ENCODE data around the gene RALGPS1.
A peak's percentile ranks its signal among the peaks of the same experiment; 100 is the strongest.

RALGPS1 gene

DNA sequence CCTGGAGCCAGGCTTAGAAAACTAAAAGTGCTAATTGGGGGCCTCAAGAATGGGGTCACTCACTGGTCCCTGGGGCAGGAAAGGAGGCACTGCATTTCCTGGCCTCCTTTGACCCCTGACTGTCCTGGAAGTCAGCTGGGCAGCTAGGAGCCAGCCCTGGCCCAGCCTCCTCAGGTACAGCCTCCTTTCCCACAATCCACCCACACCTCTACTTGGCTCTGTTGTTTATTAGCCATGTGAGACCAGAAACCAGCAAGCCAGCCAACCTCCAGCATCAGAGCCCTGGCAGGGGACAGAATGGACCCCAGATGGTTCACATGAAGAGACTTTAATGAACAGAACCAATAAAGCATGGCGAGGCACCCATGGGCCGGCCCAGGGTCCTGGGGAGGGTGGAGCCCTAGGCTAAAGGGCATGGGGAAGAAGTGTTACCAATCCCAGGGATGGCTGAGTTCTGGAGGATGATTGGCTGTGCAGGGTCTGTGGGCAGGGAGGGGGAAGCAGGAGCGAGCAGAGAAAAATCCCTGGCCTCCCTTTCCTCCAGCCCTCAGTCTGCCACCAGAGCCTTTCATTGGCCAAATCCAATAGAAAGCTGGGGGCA, 263.2 kb downstream of the RALGPS1 start:
- Histone ChIP-seq H3K27me3 (ENCODE audit: control insufficient read depth, insufficient read depth, low read length) (no peaks in the 10 kb centered on the region), H3K27ac (ENCODE audit: low read depth, low read length) (no peak overlapping the region), H3K9ac (ENCODE audit: low read length) (no peak overlapping the region), H3K36me3 (ENCODE audit: control insufficient read depth, insufficient read depth, low read length) (no peaks in the 10 kb centered on the region), H3K4me1 (ENCODE audit: control insufficient read depth, insufficient read depth, low read length) (peaks cover 3% of the 10 kb centered on the region), H3K4me3 (ENCODE audit: low read length) (no peak overlapping the region)

DNA sequence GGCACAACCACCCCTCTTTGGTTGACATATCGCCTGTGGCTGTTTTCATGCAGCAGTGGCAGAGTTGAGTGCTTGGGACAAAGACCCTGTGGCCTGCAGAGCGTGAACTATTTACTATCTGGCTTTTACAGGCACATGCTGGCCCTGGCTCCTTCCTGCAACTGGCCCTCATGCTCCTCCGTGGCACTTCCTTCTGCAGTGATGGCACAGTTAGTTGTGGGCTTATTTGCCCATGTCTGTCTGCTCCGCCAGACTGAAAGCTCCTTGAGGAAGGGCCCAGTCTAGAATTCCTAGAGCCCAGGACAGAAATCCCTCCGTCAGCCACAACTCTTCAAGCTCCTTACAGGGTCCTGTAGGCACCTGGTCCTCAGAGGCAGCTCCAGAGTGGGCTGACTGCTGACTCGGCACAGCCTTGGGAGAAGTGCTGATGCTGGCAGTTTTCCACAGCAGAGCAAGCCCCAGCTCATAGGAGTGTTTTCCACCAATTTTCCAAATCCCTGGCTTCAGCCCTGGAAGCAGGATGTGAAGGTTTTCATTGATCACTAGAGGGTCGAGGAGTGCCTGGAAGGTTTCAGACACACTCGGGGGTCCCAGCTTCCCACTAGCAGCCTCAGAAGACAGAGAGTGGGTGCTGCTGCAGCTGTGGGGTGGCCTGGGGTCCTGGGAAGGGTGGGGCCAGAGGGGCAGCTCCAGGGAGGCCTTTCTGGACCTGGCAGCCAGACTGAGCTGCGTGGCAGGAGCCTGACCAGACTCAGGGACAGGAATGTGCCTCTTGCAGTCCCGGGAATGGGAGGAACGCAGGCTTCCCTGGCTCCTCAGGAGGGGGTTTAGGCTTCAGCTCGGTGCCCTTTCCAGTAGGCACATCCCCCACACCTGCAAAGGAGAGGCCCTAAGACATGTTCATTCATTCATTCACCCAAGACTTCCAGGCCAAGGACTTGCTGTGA, 264.4 kb downstream of the RALGPS1 start:
- H3K27ac ChIP-seq (ENCODE audit: low read depth, low read length), result no peak overlapping the region
- no peak overlapping the region for H3K9ac ChIP-seq (ENCODE audit: low read length)
- no peak overlapping the region for H3K4me3 ChIP-seq (ENCODE audit: low read length)
- H3K27me3 ChIP-seq (ENCODE audit: control insufficient read depth, insufficient read depth, low read length), result no peaks in the 10 kb centered on the region
- H3K4me1 ChIP-seq (ENCODE audit: control insufficient read depth, insufficient read depth, low read length), result no peaks in the 10 kb centered on the region
- H3K36me3 ChIP-seq (ENCODE audit: control insufficient read depth, insufficient read depth, low read length), result no peaks in the 10 kb centered on the region

DNA sequence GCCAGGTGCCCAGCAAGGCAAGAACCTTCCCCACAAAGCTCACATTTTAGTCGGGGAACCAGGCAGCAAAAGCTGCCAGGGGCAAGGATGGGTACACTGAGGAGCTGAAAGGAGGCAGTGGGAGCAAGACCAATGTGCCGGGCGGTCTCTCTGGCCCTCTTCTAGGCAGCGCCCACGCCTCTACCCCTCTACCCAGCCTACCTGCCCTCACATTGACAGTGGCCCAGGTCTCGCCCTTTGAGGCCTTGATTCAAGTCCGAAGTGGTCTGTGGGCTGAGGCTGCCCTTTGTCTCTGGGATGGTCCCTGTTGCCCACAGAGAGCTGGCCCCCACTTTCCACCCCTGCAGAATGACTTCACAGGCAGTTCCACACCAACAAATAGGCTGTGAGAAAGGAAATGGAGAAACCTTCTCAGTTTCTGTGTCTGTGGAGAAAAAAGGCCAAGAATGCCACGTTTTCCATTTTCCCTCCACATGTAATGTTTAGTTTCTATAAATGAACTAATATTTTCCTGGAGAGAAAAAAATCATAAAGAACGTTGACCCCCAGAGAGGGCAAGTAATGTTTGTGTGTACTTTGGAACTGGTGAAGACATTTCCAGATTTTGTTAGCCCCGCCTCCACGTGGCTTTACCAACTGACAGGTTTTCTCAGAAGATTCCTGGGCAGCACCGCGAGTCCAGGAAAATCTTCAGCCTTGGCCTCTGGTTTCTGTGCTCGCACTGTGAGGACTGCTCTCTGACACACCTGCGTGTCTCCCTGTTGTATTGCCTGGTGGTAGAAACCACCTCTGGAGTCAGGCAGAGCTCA, 265.3 kb downstream of the RALGPS1 start:
- H3K27ac ChIP-seq (ENCODE audit: low read depth, low read length), result no peak overlapping the region

DNA sequence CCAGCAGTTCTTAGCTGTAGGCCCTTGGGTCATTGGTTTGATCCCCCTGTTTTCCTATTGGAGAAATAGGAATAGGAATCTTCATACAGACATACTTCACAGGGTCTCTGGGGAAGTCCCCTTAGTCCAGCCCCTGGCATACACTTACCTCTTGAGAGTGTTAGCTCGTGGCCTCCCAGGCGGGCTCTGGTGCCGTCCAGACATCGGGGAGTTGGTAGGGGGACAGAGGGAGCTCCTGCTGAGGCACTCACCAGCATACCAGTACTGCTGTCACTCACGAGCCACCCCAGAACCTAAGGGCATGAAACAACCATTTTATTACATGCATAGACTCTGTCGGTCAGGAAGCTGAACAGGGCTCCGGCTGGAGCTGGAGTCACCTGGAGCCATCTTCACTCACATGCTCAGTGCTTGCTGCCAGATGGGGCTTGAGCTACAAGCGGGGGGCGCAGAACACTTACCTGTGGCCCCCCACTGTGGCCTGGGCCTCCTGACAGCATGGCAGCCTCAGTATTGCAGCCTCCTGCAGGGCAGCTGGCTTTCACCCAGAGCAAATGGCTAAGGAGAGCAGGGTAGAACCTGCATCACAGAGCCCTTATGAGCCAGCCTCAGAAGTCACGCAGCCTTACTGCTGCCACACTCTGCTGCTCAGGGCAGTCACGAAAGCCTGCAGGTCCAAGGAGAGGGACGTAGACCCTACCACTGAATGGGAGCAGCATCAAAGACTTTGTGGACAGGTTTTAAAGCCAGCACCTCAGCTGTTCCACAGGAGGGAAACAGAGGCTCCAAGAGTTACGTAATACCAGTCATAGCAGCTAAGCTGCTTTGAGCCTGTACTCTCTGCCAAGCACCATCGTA, 266.1 kb downstream of the RALGPS1 start:
- Histone ChIP-seq H3K4me3 (ENCODE audit: low read length) (no peak overlapping the region), H3K4me1 (ENCODE audit: control insufficient read depth, insufficient read depth, low read length) (peaks cover 14% of the 10 kb centered on the region), H3K27me3 (ENCODE audit: control insufficient read depth, insufficient read depth, low read length) (no peaks in the 10 kb centered on the region), H3K36me3 (ENCODE audit: control insufficient read depth, insufficient read depth, low read length) (no peaks in the 10 kb centered on the region), H3K9ac (ENCODE audit: low read length) (no peak overlapping the region), H3K27ac (ENCODE audit: low read depth, low read length) (no peak overlapping the region)

More for the DNA sequence above, 265.3 kb downstream of the RALGPS1 start:
- no peak overlapping the region for H3K9ac ChIP-seq (ENCODE audit: low read length)
- H3K4me3 ChIP-seq (ENCODE audit: low read length), result no peak overlapping the region
- H3K27me3 ChIP-seq (ENCODE audit: control insufficient read depth, insufficient read depth, low read length), result no peaks in the 10 kb centered on the region
- peaks cover 6% of the 10 kb centered on the region for H3K4me1 ChIP-seq (ENCODE audit: control insufficient read depth, insufficient read depth, low read length)
- H3K36me3 ChIP-seq (ENCODE audit: control insufficient read depth, insufficient read depth, low read length), result no peaks in the 10 kb centered on the region

DNA sequence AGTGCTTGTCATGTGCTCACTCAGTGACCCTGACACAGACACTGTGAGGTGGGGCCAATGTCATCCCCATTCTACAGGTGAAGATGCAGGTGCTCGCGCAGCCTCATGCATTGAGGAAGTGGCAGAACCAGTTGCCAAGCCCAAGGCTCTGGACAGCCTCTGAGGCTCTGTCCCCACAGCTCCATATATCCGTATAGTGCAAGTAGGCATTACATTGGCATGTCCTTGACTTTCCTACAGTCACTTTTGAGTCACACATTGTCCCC, 266.7 kb downstream of the RALGPS1 start:
- no peaks in the 10 kb centered on the region for H3K27me3 ChIP-seq (ENCODE audit: control insufficient read depth, insufficient read depth, low read length)
- no peaks in the 10 kb centered on the region for H3K36me3 ChIP-seq (ENCODE audit: control insufficient read depth, insufficient read depth, low read length)
- H3K27ac ChIP-seq (ENCODE audit: low read depth, low read length), result no peak overlapping the region
- H3K4me1 ChIP-seq (ENCODE audit: control insufficient read depth, insufficient read depth, low read length), result peaks cover 18% of the 10 kb centered on the region
- no peak overlapping the region for H3K4me3 ChIP-seq (ENCODE audit: low read length)
- H3K9ac ChIP-seq (ENCODE audit: low read length), result no peak overlapping the region

DNA sequence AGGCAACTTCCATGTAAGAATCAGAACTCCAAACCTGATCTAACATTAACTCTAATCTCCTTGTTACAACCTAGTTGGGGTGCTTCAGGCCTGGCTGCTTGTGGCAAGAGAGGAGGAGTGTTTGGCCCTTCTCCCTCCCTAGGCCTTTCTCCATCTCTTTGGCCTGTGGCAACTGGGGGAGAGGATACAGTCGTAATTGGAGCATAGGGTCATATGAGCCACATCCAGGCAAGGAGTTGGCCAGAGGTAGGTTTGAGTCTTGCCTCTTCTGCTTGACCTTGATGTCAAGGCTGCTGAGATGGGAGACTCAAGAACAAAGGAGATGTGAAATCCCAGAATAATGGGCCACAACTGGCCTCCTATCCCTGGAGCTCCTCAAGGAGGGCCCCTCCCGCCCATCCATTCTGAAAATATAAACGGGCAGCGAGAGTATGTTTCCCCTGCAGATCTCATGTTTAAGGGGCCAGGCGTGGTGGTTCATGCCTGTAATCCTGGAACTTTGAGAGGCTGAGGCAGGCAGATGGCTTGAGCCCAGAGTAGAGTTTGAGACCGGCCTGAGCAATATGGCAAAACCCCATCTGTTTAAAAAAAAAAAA, 267.1 kb downstream of the RALGPS1 start:
- H3K4me3 ChIP-seq (ENCODE audit: low read length), result no peak overlapping the region
- H3K27me3 ChIP-seq (ENCODE audit: control insufficient read depth, insufficient read depth, low read length), result no peaks in the 10 kb centered on the region
- H3K27ac ChIP-seq (ENCODE audit: low read depth, low read length), result no peak overlapping the region
- H3K36me3 ChIP-seq (ENCODE audit: control insufficient read depth, insufficient read depth, low read length), result no peaks in the 10 kb centered on the region
- H3K9ac ChIP-seq (ENCODE audit: low read length), result no peak overlapping the region
- peaks cover 23% of the 10 kb centered on the region for H3K4me1 ChIP-seq (ENCODE audit: control insufficient read depth, insufficient read depth, low read length)

DNA sequence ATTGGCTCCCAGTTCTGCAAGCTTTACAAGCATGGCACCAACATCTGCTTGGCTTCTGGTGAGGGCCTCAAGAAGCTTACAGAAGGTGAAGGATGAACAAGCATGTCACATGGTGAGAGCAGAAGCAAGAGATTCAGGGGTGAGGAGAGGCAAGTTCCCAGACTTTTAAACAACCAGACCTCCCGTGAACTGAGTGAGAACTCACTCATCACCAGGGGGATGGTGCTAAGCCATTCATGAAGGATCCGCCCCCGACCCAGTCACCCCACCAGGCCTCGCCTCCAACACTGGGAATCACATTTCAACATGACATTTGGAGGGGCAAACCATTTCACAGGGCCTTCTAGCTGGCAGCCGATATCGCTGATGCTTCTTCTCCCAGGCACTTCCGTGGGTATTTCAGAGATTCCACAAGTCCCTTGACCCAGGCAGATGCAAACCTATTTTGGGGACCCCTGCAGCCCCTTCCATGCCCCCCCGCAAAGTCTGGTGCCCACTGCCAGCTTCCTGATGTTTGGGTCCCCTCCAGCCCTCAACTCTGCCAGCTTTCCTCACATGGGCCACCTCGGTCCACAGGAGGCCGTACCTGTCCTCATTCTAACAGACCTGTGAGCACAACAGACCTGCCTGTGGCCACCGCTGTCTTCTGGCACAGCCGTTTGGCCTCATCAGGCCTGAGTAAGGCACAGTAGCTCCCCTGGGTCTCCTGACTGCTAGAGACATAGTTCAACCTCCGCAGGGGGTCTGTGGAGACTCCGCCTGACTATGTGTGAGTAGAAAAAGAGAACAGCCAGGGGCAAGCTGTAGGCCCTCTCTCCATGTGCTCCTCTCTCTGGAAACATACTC, 268.5 kb downstream of the RALGPS1 start:
- Histone ChIP-seq H3K27ac (ENCODE audit: low read depth, low read length) (no peak overlapping the region), H3K4me1 (ENCODE audit: control insufficient read depth, insufficient read depth, low read length) (peaks cover 35% of the 10 kb centered on the region), H3K27me3 (ENCODE audit: control insufficient read depth, insufficient read depth, low read length) (no peaks in the 10 kb centered on the region), H3K9ac (ENCODE audit: low read length) (no peak overlapping the region), H3K36me3 (ENCODE audit: control insufficient read depth, insufficient read depth, low read length) (no peaks in the 10 kb centered on the region), H3K4me3 (ENCODE audit: low read length) (no peak overlapping the region)

DNA sequence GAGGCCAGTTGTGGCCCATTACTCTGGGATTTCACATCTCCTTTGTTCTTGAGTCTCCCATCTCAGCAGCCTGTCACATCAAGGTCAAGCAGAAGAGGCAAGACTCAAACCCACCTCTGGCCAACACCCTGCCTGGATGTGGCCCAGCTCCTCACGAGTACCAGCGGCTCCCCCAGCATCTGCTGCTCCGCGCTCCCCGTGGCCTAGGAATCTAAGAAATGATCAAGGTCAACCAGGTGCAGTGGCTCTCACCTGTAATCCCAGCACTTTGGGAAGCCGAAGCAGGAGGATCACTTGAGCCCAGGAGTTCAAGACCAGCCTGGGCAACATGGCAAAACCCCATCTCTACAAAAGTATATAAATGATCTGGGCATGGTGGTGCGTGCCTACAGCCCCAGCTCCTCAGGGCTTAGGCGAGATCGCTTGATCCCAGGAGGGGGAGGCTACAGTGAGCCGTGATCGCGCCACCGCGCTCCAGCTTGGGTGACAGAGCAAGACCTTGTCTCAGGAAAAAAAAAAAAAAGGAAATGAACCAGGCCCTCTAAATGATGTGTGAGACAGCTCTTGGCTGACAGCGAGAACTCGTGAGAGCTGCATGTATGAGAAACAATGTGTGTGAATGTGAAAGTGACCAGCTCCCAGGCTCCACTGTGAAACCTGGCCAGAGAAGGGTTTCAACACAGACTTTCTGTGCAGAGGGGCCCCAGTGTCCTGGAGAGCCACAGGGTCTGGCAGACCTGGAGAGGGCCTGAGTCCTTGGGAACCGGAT, 269.4 kb downstream of the RALGPS1 start:
- Histone ChIP-seq H3K4me1 (ENCODE audit: control insufficient read depth, insufficient read depth, low read length) (peaks cover 40% of the 10 kb centered on the region), H3K27me3 (ENCODE audit: control insufficient read depth, insufficient read depth, low read length) (no peaks in the 10 kb centered on the region), H3K9ac (ENCODE audit: low read length) (no peak overlapping the region), H3K4me3 (ENCODE audit: low read length) (no peak overlapping the region), H3K27ac (ENCODE audit: low read depth, low read length) (peak overlapping the region; percentile 54), H3K36me3 (ENCODE audit: control insufficient read depth, insufficient read depth, low read length) (no peaks in the 10 kb centered on the region)

DNA sequence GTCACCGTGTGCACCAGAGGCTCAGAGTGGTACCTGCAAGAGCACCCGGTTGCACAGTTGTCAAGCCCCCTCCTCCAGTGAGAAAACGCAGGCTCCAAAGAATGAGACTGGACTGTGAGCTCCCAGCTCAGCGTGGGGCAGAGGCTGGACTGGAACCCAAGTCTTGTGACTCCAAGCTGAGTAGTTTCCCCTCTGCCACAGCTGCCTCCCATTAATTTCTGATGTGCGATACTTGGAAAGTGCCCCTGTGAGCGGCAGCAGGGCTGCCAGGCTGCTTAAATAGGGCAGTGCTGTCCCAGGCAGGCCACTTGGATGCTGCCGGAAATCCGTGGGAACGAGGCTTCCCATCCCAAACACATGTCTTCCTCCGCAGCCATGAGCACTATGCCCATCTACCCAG, 270.1 kb downstream of the RALGPS1 start:
- Histone ChIP-seq H3K4me1 (ENCODE audit: control insufficient read depth, insufficient read depth, low read length) (peaks cover 40% of the 10 kb centered on the region), H3K27me3 (ENCODE audit: control insufficient read depth, insufficient read depth, low read length) (no peaks in the 10 kb centered on the region), H3K36me3 (ENCODE audit: control insufficient read depth, insufficient read depth, low read length) (no peaks in the 10 kb centered on the region), H3K27ac (ENCODE audit: low read depth, low read length) (peak overlapping the region; percentile 54), H3K9ac (ENCODE audit: low read length) (no peak overlapping the region), H3K4me3 (ENCODE audit: low read length) (no peak overlapping the region)

DNA sequence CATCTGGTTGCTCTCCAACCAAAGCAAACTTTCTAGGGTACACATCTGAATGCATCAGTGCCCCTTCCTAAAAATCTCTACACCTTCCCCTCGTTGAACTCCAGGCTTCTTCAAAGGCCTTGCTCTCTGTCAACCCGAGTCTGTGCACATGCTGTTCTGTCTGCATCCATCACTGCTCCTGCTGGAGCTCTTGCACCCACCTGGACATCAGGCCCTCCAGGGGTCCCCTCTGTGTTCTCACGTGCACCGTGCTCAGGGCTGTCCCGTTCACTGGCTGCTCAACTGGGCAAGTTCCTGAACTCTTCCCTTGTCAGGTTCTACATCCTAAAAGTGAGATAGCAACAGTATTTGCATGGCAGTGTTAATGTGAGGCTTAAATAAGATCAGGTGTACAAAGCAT, 270.6 kb downstream of the RALGPS1 start:
- Histone ChIP-seq H3K36me3 (ENCODE audit: control insufficient read depth, insufficient read depth, low read length) (no peaks in the 10 kb centered on the region), H3K4me3 (ENCODE audit: low read length) (no peak overlapping the region), H3K27me3 (ENCODE audit: control insufficient read depth, insufficient read depth, low read length) (no peaks in the 10 kb centered on the region), H3K27ac (ENCODE audit: low read depth, low read length) (no peak overlapping the region), H3K4me1 (ENCODE audit: control insufficient read depth, insufficient read depth, low read length) (peaks cover 40% of the 10 kb centered on the region), H3K9ac (ENCODE audit: low read length) (no peak overlapping the region)
